Panc1 (cell line): ENCODE measurements around the gene AEBP2. TPM values are rescaled to one million over a fixed set of nuclear protein-coding genes. Genes with fewer than 3 reads are reported as not detected.

Experiments used
- ATAC-seq: fragments of 200-7000 bp; cut with Tn5 transposase; 2 replicates; pipeline ENCODE4 v1.9.1; 2020; ENCODE audit warnings: mild to moderate bottlenecking, moderate library complexity
- BruUV-seq: library from RNA; stranded (reverse); fragments of 400-500 nt; replicated peaks from 2 replicates; lab custom pipeline; 2021; lab: Mats Ljungman, UMichigan
- CTCF ChIA-PET: fragments of 300-600 bp; sonication (Branson Sonifier 250); formaldehyde crosslinking; loops from one replicate; lab custom pipeline; 2022; ENCODE audit warnings: antibody characterized with exemption; lab: Charles Lee
- POLR2A ChIA-PET: fragments of 300-600 bp; sonication (Branson Sonifier 250); formaldehyde crosslinking; loops from one replicate; lab custom pipeline; 2022; ENCODE audit warnings: antibody characterized with exemption; lab: Charles Lee
- DNase-seq: peaks from one replicate; pipeline ENCODE4 v3.0.0-alpha.2; 2010; ENCODE audit warnings: low read depth, low spot score
- H3K27ac ChIP-seq: 2 replicates; pipeline ENCODE4 v1.5.1; 2011; ENCODE audit warnings: mild to moderate bottlenecking, low read length, inconsistent platforms
- H3K27me3 ChIP-seq: fragments of 200-500 bp; sonication (Bioruptor generic); 2 replicates; pipeline ENCODE4 v1.6.0; 2014; ENCODE audit warnings: low read length, inconsistent platforms; ENCODE audit not compliant: control insufficient read depth, insufficient read depth
- H3K36me3 ChIP-seq: fragments of 200-500 bp; sonication (Bioruptor generic); 2 replicates; pipeline ENCODE4 v1.5.1; 2014; ENCODE audit warnings: inconsistent platforms, mild to moderate bottlenecking, low read length, moderate library complexity; ENCODE audit not compliant: control insufficient read depth, insufficient read depth
- H3K4me1 ChIP-seq: 2 replicates; pipeline ENCODE4 v1.5.1; 2011; ENCODE audit warnings: inconsistent platforms, mild to moderate bottlenecking, low read length, moderate library complexity; ENCODE audit not compliant: control insufficient read depth, insufficient read depth
- H3K4me3 ChIP-seq, 2 experiments: 2 replicates each; pipeline ENCODE4 v1.5.1; 2011 to 2012; ENCODE audit warnings: low read depth in 2 of 2, low read length in 2 of 2, mild to moderate bottlenecking in 2 of 2, inconsistent platforms in 1 of 2, moderate library complexity in 1 of 2
- H3K9me3 ChIP-seq: fragments of 200-500 bp; sonication (Bioruptor generic); 2 replicates; pipeline ENCODE4 v1.5.1; 2014; ENCODE audit warnings: low read depth, mild to moderate bottlenecking, inconsistent platforms, low read length, moderate library complexity; ENCODE audit not compliant: control insufficient read depth, insufficient read depth
- POLR2AphosphoS5 ChIP-seq: IDR thresholded peaks from 2 replicates; pipeline ENCODE4 v1.6.1; 2012; ENCODE audit warnings: mild to moderate bottlenecking, low read depth, low read length, moderate library complexity
- SIN3A ChIP-seq: IDR thresholded peaks from 2 replicates; pipeline ENCODE4 v1.6.1; 2012; ENCODE audit warnings: low read depth, mild to moderate bottlenecking, low read length, moderate library complexity, borderline replicate concordance; ENCODE audit not compliant: insufficient read depth
- TCF7L2 ChIP-seq: IDR thresholded peaks from 2 replicates; pipeline ENCODE4 v1.6.1; 2011; ENCODE audit warnings: mild to moderate bottlenecking, low read depth, low read length, inconsistent platforms
- in situ Hi-C: cut with HindIII; loops from 2 replicates; pipeline ENCODE4 v1.10.0; 2016; ENCODE audit warnings: low sequenced_read_pairs, low pct_unique_long_range_greater_than_20kb
- intact Hi-C: fragments of 100-400 bp; cut with micrococcal nuclease; formaldehyde crosslinking; loops from one replicate; pipeline ENCODE4 v1.10.0; 2022; ENCODE audit not compliant: unreplicated experiment
- total RNA-seq: library from RNA; stranded (reverse); gene quantifications from one replicate; pipeline ENCODE4 v1.2.1, GENCODE V29; 2021; ENCODE audit not compliant: unreplicated experiment
- TF ChIP-seq, protein P1 (sequence below): fragments of 450-650 bp; IDR thresholded peaks from 2 replicates; pipeline ENCODE4 v1.5.1; 2017; ENCODE audit warnings: mild to moderate bottlenecking
- TF ChIP-seq, protein P2 (sequence below), 2 experiments: IDR thresholded peaks; 2 replicates each; pipeline ENCODE4 v1.6.1; 2011 to 2012; ENCODE audit warnings: low read depth in 2 of 2, control low read depth in 1 of 2, low read length in 1 of 2, mild to moderate bottlenecking in 1 of 2, moderate library complexity in 1 of 2; ENCODE audit not compliant: insufficient read depth in 1 of 2

Gene AEBP2
- total RNA-seq, 1 experiment from 2014 or later = 32.4 TPM

DNA sequence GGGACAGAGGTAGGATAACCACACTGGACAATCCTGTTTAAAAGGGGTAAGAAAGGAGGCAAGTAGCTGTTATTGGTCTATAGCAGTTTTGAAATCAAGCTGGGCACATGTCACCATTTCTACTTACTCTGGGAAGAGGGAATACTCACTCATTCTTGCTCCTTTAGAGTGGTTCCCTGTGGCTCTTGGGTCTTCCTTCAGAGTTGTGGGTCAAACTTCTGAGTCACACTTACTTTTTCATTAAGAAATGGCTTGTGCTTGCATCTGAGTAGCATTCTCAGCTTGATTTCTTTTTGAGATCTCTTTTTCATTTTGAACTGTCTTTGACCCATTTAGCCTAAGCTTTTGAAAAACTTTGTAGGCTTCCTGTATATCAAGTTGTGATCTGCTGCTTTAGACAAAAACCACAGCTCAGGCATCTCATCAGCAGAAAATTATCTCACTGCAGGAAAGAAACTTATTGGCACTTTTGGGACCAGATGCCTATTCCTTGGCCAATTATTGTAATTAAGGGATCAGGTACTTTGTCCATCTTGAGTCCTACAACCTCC lies 122.2 kb downstream of the AEBP2 start:
- ATAC-seq = no peak
- Histone ChIP-seq H3K27me3 (no peaks in the 10 kb centered on the region), H3K36me3 (no peaks in the 10 kb centered on the region), H3K4me3 (no peak overlapping the region), H3K27ac (no peak overlapping the region), H3K9me3 (no peaks in the 10 kb centered on the region), H3K4me1 (no peaks in the 10 kb centered on the region)
- no TSS peak for BruUV-seq
- intact Hi-C loops (no loop called here), in situ Hi-C loops (no loop called here)
- CTCF ChIA-PET = no interaction called here
- no peak for DNase-seq
- TF ChIP-seq, protein P1, sequence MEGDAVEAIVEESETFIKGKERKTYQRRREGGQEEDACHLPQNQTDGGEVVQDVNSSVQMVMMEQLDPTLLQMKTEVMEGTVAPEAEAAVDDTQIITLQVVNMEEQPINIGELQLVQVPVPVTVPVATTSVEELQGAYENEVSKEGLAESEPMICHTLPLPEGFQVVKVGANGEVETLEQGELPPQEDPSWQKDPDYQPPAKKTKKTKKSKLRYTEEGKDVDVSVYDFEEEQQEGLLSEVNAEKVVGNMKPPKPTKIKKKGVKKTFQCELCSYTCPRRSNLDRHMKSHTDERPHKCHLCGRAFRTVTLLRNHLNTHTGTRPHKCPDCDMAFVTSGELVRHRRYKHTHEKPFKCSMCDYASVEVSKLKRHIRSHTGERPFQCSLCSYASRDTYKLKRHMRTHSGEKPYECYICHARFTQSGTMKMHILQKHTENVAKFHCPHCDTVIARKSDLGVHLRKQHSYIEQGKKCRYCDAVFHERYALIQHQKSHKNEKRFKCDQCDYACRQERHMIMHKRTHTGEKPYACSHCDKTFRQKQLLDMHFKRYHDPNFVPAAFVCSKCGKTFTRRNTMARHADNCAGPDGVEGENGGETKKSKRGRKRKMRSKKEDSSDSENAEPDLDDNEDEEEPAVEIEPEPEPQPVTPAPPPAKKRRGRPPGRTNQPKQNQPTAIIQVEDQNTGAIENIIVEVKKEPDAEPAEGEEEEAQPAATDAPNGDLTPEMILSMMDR = no peak
- TF ChIP-seq TCF7L2 (no peak), POLR2AphosphoS5 (no peak), SIN3A (no peak)
- TF ChIP-seq, protein P2, sequence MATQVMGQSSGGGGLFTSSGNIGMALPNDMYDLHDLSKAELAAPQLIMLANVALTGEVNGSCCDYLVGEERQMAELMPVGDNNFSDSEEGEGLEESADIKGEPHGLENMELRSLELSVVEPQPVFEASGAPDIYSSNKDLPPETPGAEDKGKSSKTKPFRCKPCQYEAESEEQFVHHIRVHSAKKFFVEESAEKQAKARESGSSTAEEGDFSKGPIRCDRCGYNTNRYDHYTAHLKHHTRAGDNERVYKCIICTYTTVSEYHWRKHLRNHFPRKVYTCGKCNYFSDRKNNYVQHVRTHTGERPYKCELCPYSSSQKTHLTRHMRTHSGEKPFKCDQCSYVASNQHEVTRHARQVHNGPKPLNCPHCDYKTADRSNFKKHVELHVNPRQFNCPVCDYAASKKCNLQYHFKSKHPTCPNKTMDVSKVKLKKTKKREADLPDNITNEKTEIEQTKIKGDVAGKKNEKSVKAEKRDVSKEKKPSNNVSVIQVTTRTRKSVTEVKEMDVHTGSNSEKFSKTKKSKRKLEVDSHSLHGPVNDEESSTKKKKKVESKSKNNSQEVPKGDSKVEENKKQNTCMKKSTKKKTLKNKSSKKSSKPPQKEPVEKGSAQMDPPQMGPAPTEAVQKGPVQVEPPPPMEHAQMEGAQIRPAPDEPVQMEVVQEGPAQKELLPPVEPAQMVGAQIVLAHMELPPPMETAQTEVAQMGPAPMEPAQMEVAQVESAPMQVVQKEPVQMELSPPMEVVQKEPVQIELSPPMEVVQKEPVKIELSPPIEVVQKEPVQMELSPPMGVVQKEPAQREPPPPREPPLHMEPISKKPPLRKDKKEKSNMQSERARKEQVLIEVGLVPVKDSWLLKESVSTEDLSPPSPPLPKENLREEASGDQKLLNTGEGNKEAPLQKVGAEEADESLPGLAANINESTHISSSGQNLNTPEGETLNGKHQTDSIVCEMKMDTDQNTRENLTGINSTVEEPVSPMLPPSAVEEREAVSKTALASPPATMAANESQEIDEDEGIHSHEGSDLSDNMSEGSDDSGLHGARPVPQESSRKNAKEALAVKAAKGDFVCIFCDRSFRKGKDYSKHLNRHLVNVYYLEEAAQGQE (IDR thresholded peaks at IDR 0.05; ENCODE audit: insufficient read depth in 1 of 2, low read depth in 2 of 2, low read length in 1 of 2) = no peak
- POLR2A ChIA-PET = no interaction called here
